ENCODE data around the gene GBE1.

Gene GBE1

GRCh38 chr3:81468391-81468790 is 293.1 kb downstream of the GBE1 start:
- DNase-seq (ENCODE audit: low read depth): no peak

GRCh38 chr3:81466201-81466560 is 295.3 kb downstream of the GBE1 start:
- no peak for DNase-seq (ENCODE audit: low read depth)

- no peak for DNase-seq (ENCODE audit: low read depth)
Measured at GRCh38 chr3:81465510-81466200, 295.8 kb downstream of the GBE1 start.

GRCh38 chr3:81463781-81464180 is 297.7 kb downstream of the GBE1 start:
- no peak for DNase-seq (ENCODE audit: low read depth)

GRCh38 chr3:81462921-81463320 is 298.5 kb downstream of the GBE1 start:
- DNase-seq (ENCODE audit: low read depth): no peak

- DNase-seq (ENCODE audit: low read depth): no peak
Measured at GRCh38 chr3:81459733-81460132, 301.7 kb downstream of the GBE1 start.

GRCh38 chr3:81452418-81452817 is 309.0 kb downstream of the GBE1 start:
- no peak for DNase-seq (ENCODE audit: low read depth)

- DNase-seq (ENCODE audit: low read depth): no peak
Measured at GRCh38 chr3:81451611-81452010, 309.8 kb downstream of the GBE1 start.

GRCh38 chr3:81451140-81451539 is 310.3 kb downstream of the GBE1 start:
- DNase-seq (ENCODE audit: low read depth): no peak

- DNase-seq (ENCODE audit: low read depth): no peak
Measured at GRCh38 chr3:81446806-81447205, 314.6 kb downstream of the GBE1 start.

GRCh38 chr3:81445712-81446111 is 315.7 kb downstream of the GBE1 start:
- no peak for DNase-seq (ENCODE audit: low read depth)

GRCh38 chr3:81444817-81445460 is 316.5 kb downstream of the GBE1 start:
- DNase-seq (ENCODE audit: low read depth): no peak

- peak; percentile 58 for DNase-seq (ENCODE audit: low read depth)
Measured at GRCh38 chr3:81443958-81444357, 317.5 kb downstream of the GBE1 start.

GRCh38 chr3:81443457-81443782 is 318.0 kb downstream of the GBE1 start:
- DNase-seq (ENCODE audit: low read depth): no peak

- DNase-seq (ENCODE audit: low read depth): no peak
Measured at GRCh38 chr3:81442758-81443456, 318.5 kb downstream of the GBE1 start.

GRCh38 chr3:81440661-81441060 is 320.8 kb downstream of the GBE1 start:
- no peak for DNase-seq (ENCODE audit: low read depth)

All from non-pigmented ciliary epithelial cell (primary cell).